SK-N-MC (cell line): ENCODE data around the gene P2RX3.

Source experiments
- DNase-seq: peaks from one replicate; pipeline ENCODE4 v3.0.0-alpha.2; 2011; ENCODE audit warnings: low read depth, low spot score
- H3K27ac ChIP-seq: fragments of 200-600 bp; sonication (generic); 2 replicates; pipeline ENCODE4 v1.5.1; 2016; ENCODE audit warnings: mixed run types
- H3K36me3 ChIP-seq: fragments of 200-600 bp; sonication (generic); 2 replicates; pipeline ENCODE4 v1.6.1; 2017; ENCODE audit warnings: antibody characterized with exemption, low read length, mixed read lengths; ENCODE audit not compliant: insufficient read depth
- H3K4me3 ChIP-seq: fragments of 200-600 bp; sonication (generic); 2 replicates; pipeline ENCODE4 v1.5.1; 2016
- H3K9ac ChIP-seq: fragments of 200-600 bp; sonication (generic); 2 replicates; pipeline ENCODE4 v1.8.0; 2017; ENCODE audit warnings: mixed run types, mixed read lengths; ENCODE audit not compliant: insufficient read length
- H3K9me3 ChIP-seq: fragments of 200-600 bp; sonication (generic); 2 replicates; pipeline ENCODE4 v1.6.1; 2017; ENCODE audit warnings: low read depth, mild to moderate bottlenecking, antibody characterized with exemption, low read length, moderate library complexity, mixed read lengths
- EZH2 ChIP-seq: fragments of 200-600 bp; sonication (generic); IDR thresholded peaks from one replicate; pipeline ENCODE4 v1.6.1; 2017; ENCODE audit warnings: antibody characterized with exemption
- FOXP2 ChIP-seq: optimal IDR thresholded peaks from 2 replicates; pipeline ENCODE3; 2011; ENCODE audit warnings: mild to moderate bottlenecking, moderate library complexity; ENCODE audit not compliant: insufficient read depth; ENCODE audit errors: extremely low read length, control extremely low read depth
- POLR2AphosphoS5 ChIP-seq: IDR thresholded peaks from 2 replicates; pipeline ENCODE4 v1.6.1; 2012; ENCODE audit warnings: mild to moderate bottlenecking, low read depth, low read length, borderline replicate concordance

P2RX3 gene

GRCh38 chr11:57345555-57346211 lies 7.5 kb downstream of the P2RX3 start:
- Histone ChIP-seq H3K9me3 (no peaks in the 10 kb centered on the region), H3K36me3 (no peaks in the 10 kb centered on the region), H3K4me3 (no peak overlapping the region), H3K9ac (peak overlapping the region; percentile 35), H3K27ac (0 out of 2 replicates have a peak overlapping the region, but pooled peaks have one; percentile 16)
- no peak for DNase-seq
- TF ChIP-seq EZH2 = no peak
- TF ChIP-seq FOXP2 = no peak
- no peak for TF ChIP-seq POLR2AphosphoS5

GRCh38 chr11:57347336-57347735 lies 9.2 kb downstream of the P2RX3 start:
- TF ChIP-seq EZH2 (no peak), FOXP2 (no peak), POLR2AphosphoS5 (no peak)
- DNase-seq = no peak
- no peak overlapping the region for H3K4me3 ChIP-seq
- H3K9ac ChIP-seq = no peak overlapping the region
- H3K36me3 ChIP-seq = no peaks in the 10 kb centered on the region
- no peak overlapping the region for H3K27ac ChIP-seq
- no peaks in the 10 kb centered on the region for H3K9me3 ChIP-seq

- Histone ChIP-seq H3K9ac (no peak overlapping the region), H3K36me3 (no peaks in the 10 kb centered on the region)
These were observed 9.9 kb downstream of the P2RX3 start for GRCh38 chr11:57348052-57348451.

GRCh38 chr11:57348636-57349313 lies 10.6 kb downstream of the P2RX3 start:
- Histone ChIP-seq H3K4me3 (no peak overlapping the region), H3K36me3 (no peaks in the 10 kb centered on the region), H3K9ac (no peak overlapping the region), H3K27ac (no peak overlapping the region), H3K9me3 (no peaks in the 10 kb centered on the region)
- TF ChIP-seq EZH2 = no peak
- TF ChIP-seq FOXP2 = no peak
- TF ChIP-seq POLR2AphosphoS5 = no peak
- no peak for DNase-seq

More at GRCh38 chr11:57348052-57348451, 9.9 kb downstream of the P2RX3 start:
- H3K4me3 ChIP-seq = no peak overlapping the region
- no peak for DNase-seq
- no peaks in the 10 kb centered on the region for H3K9me3 ChIP-seq
- no peak overlapping the region for H3K27ac ChIP-seq
- TF ChIP-seq FOXP2 (no peak), EZH2 (no peak), POLR2AphosphoS5 (no peak)

- no peaks in the 10 kb centered on the region for H3K36me3 ChIP-seq
- TF ChIP-seq FOXP2 (no peak), EZH2 (no peak), POLR2AphosphoS5 (no peak)
- H3K9me3 ChIP-seq = no peaks in the 10 kb centered on the region
- no peak overlapping the region for H3K4me3 ChIP-seq
- no peak overlapping the region for H3K9ac ChIP-seq
- no peak overlapping the region for H3K27ac ChIP-seq
- no peak for DNase-seq
These were observed 11.5 kb downstream of the P2RX3 start for GRCh38 chr11:57349491-57350274.

GRCh38 chr11:57353036-57353435 lies 14.9 kb downstream of the P2RX3 start:
- H3K9me3 ChIP-seq = no peaks in the 10 kb centered on the region
- no peak overlapping the region for H3K27ac ChIP-seq
- H3K4me3 ChIP-seq = no peak overlapping the region
- no peak for DNase-seq
- H3K9ac ChIP-seq = no peak overlapping the region
- TF ChIP-seq FOXP2 = no peak
- no peak for TF ChIP-seq POLR2AphosphoS5
- TF ChIP-seq EZH2 = no peak
- no peaks in the 10 kb centered on the region for H3K36me3 ChIP-seq

- Histone ChIP-seq H3K27ac (no peak overlapping the region), H3K36me3 (no peaks in the 10 kb centered on the region), H3K9me3 (no peaks in the 10 kb centered on the region), H3K4me3 (no peak overlapping the region), H3K9ac (no peak overlapping the region)
- TF ChIP-seq POLR2AphosphoS5 = no peak
- TF ChIP-seq FOXP2 = no peak
- no peak for TF ChIP-seq EZH2
- no peak for DNase-seq
These were observed 15.3 kb downstream of the P2RX3 start for GRCh38 chr11:57353446-57353845.

GRCh38 chr11:57353852-57354251 lies 15.7 kb downstream of the P2RX3 start:
- TF ChIP-seq EZH2 = no peak
- TF ChIP-seq FOXP2 = no peak
- no peak for TF ChIP-seq POLR2AphosphoS5
- no peak overlapping the region for H3K27ac ChIP-seq

More at GRCh38 chr11:57353852-57354251, 15.7 kb downstream of the P2RX3 start:
- Histone ChIP-seq H3K4me3 (no peak overlapping the region), H3K9ac (no peak overlapping the region), H3K36me3 (no peaks in the 10 kb centered on the region), H3K9me3 (no peaks in the 10 kb centered on the region)
- DNase-seq = no peak
